OCI-LY1 (cell line): ENCODE results near the gene CACNB2.

Experiments
- CTCF ChIP-seq: fragments of 200-600 bp; sonication (generic), shearing (Covaris generic); IDR thresholded peaks from 2 replicates; pipeline ENCODE4 v1.5.1; 2017; ENCODE audit warnings: mild to moderate bottlenecking, antibody characterized with exemption, low read length, moderate library complexity, mixed read lengths
- EZH2 ChIP-seq: fragments of 200-600 bp; sonication (generic), shearing (Covaris generic); IDR thresholded peaks from 2 replicates; pipeline ENCODE4 v1.8.0; 2017; ENCODE audit warnings: borderline replicate concordance, mixed run types, mild to moderate bottlenecking, antibody characterized with exemption, low read length, moderate library complexity, mixed read lengths

GRCh38 chr10:18476076-18476647, 335.9 kb downstream of the CACNB2 start:
- TF ChIP-seq CTCF (no peak), EZH2 (no peak)
